Activated T-cell treated with anti-CD3 and anti-CD28 coated beads, Interleukin-2, amount 50 U/mL, for 48 hours (primary cell): ENCODE results near the gene CCDC74A.
"Not testable (repeated sequence)": the region's sequence is repeated elsewhere in the genome, so short reads cannot be mapped to it uniquely, and the experiment has no call there.

Experiments used
- DNase-seq, 2 experiments: peaks; one replicate each; pipeline ENCODE4 v3.0.0-alpha.2; 2020

Gene CCDC74A

GRCh38 chr2:131527131-131528001, at the start of gene CCDC74A:
CCDC74A (plus strand) TSS chr2:131527888; CDS start chr2:131527971, 83 bp downstream.
- peak; percentile 83 to 87 for DNase-seq

- not testable (repeated sequence) for DNase-seq
Observed at GRCh38 chr2:131478074-131478849, 49.4 kb upstream of the CCDC74A start.

GRCh38 chr2:131478850-131479461, 48.7 kb upstream of the CCDC74A start:
- DNase-seq: not testable (repeated sequence)

GRCh38 chr2:131480351-131480750, 47.3 kb upstream of the CCDC74A start:
- DNase-seq: not testable (repeated sequence)

- peak in 1 of 2 experiments; percentile 11 for DNase-seq
Observed at GRCh38 chr2:131482506-131483155, 45.1 kb upstream of the CCDC74A start.

- DNase-seq: peak in 1 of 2 experiments; percentile 17
Observed at GRCh38 chr2:131483981-131484820, 43.5 kb upstream of the CCDC74A start.

- DNase-seq: peak; percentile 14 to 17
Observed at GRCh38 chr2:131484906-131485460, 42.7 kb upstream of the CCDC74A start.

GRCh38 chr2:131486201-131486902, 41.3 kb upstream of the CCDC74A start:
- DNase-seq: peak in 1 of 2 experiments; percentile 9

- peak; percentile 18 to 19 for DNase-seq
Observed at GRCh38 chr2:131488306-131489205, 39.1 kb upstream of the CCDC74A start.

GRCh38 chr2:131490616-131491468, 36.8 kb upstream of the CCDC74A start:
- peak; percentile 52 to 58 for DNase-seq

GRCh38 chr2:131491469-131491836, 36.2 kb upstream of the CCDC74A start:
- DNase-seq: not testable (repeated sequence)

GRCh38 chr2:131492015-131492417, 35.7 kb upstream of the CCDC74A start, which contains the start of gene MZT2A:
MZT2A (minus strand) TSS chr2:131492397; CDS start chr2:131492376, 21 bp downstream.
- DNase-seq: not testable (repeated sequence)

- peak; percentile 97 for DNase-seq
Observed at GRCh38 chr2:131492418-131493198, 35.1 kb upstream of the CCDC74A start.

GRCh38 chr2:131493199-131493968, 34.3 kb upstream of the CCDC74A start:
- DNase-seq: no peak

- not testable (repeated sequence) for DNase-seq
Observed at GRCh38 chr2:131495506-131495905, 32.2 kb upstream of the CCDC74A start.

- DNase-seq: peak; percentile 53 to 60
Observed at GRCh38 chr2:131498321-131498973, 29.2 kb upstream of the CCDC74A start.
